SK-N-SH (cell line): ENCODE measurements around the gene MPP3. TPM values are rescaled to one million over a fixed set of nuclear protein-coding genes. Genes with fewer than 3 reads are reported as not detected.

Experiments
- CTCF ChIA-PET: fragments of 300-600, 350-600 bp; formaldehyde crosslinking; extraction: SDS; loops from one replicate; lab custom pipeline; 2021; lab: Yijun Ruan, JAX
- POLR2A ChIA-PET: fragments of 350-600 bp; sonication (Branson Sonifier 250); formaldehyde crosslinking; extraction: SDS; loops from one replicate; lab custom pipeline; 2020; ENCODE audit warnings: antibody characterized with exemption, inconsistent platforms; lab: Yijun Ruan, JAX
- DNase-seq: peaks from one replicate; pipeline ENCODE4 v3.0.0; 2012
- H2AFZ ChIP-seq: fragments of 200-600 bp; sonication (generic); 2 replicates; pipeline ENCODE4 v1.8.1; 2016; ENCODE audit warnings: antibody characterized with exemption, mild to moderate bottlenecking, low read depth
- H3F3A ChIP-seq: fragments of 200-600 bp; sonication (generic); replicated peaks from 2 replicates; pipeline ENCODE3; 2016; ENCODE audit warnings: antibody characterized with exemption, mild to moderate bottlenecking; ENCODE audit not compliant: insufficient read depth
- H3K27ac ChIP-seq, 2 experiments: fragments of 200-500 bp in 1 of 2; fragments of 200-600 bp in 1 of 2; sonication (Bioruptor generic) in 1 of 2; sonication (generic), shearing (Covaris generic) in 1 of 2; 2 replicates each; pipeline versions ENCODE4 v1.5.1 to v1.6.1; 2014 to 2016; ENCODE audit warnings: low read depth in 2 of 2, inconsistent platforms in 1 of 2, low read length in 1 of 2, mild to moderate bottlenecking in 1 of 2, mixed read lengths in 1 of 2
- H3K27me3 ChIP-seq: fragments of 200-600 bp; sonication (generic), shearing (Covaris generic); 2 replicates; pipeline ENCODE4 v1.6.1; 2016; ENCODE audit warnings: mixed run types; ENCODE audit not compliant: insufficient read depth
- H3K36me3 ChIP-seq, 2 experiments: fragments of 200-500 bp in 1 of 2; fragments of 200-600 bp in 1 of 2; sonication (Bioruptor generic) in 1 of 2; sonication (generic) in 1 of 2; replicated peaks in 1 of 2; 2 replicates each; pipeline versions ENCODE3 to v1.5.1; 2014 to 2016; ENCODE audit warnings: low read length in 1 of 2, mild to moderate bottlenecking in 1 of 2; ENCODE audit not compliant: insufficient read depth in 2 of 2, control insufficient read depth in 1 of 2
- H3K4me1 ChIP-seq, 2 experiments: fragments of 200-500 bp in 1 of 2; fragments of 200-600 bp in 1 of 2; sonication (Bioruptor generic) in 1 of 2; sonication (generic), shearing (Covaris generic) in 1 of 2; 2 replicates each; pipeline versions ENCODE4 v1.5.1 to v1.6.1; 2014 to 2016; ENCODE audit warnings: low read depth in 1 of 2, low read length in 1 of 2, mixed run types in 1 of 2; ENCODE audit not compliant: insufficient read depth in 2 of 2, control insufficient read depth in 1 of 2
- H3K4me2 ChIP-seq: fragments of 200-600 bp; sonication (generic), shearing (Covaris generic); 2 replicates; pipeline ENCODE4 v1.6.1; 2017; ENCODE audit warnings: mixed run types
- H3K4me3 ChIP-seq, 2 experiments: fragments of 200-500 bp in 1 of 2; fragments of 200-600 bp in 1 of 2; sonication (Bioruptor generic) in 1 of 2; sonication (generic), shearing (Covaris generic) in 1 of 2; 2 replicates each; pipeline versions ENCODE4 v1.5.1 to v1.8.1; 2014 to 2016; ENCODE audit warnings: low read depth in 2 of 2, inconsistent platforms in 1 of 2, low read length in 1 of 2, mild to moderate bottlenecking in 1 of 2, mixed read lengths in 1 of 2, moderate library complexity in 1 of 2
- H3K79me2 ChIP-seq: fragments of 200-600 bp; sonication (generic); 2 replicates; pipeline ENCODE4 v1.8.1; 2017; ENCODE audit warnings: mild to moderate bottlenecking; ENCODE audit not compliant: insufficient read depth
- H3K9ac ChIP-seq: fragments of 200-600 bp; sonication (generic); 2 replicates; pipeline ENCODE4 v1.6.1; 2017; ENCODE audit warnings: mixed run types
- H3K9me2 ChIP-seq: fragments of 200-600 bp; sonication (generic); 2 replicates; pipeline ENCODE4 v1.6.1; 2017; ENCODE audit warnings: mixed run types
- H3K9me3 ChIP-seq: fragments of 200-600 bp; sonication (generic); 2 replicates; pipeline ENCODE4 v1.6.1; 2017; ENCODE audit warnings: mixed run types, mild to moderate bottlenecking, moderate library complexity
- H4K20me1 ChIP-seq: fragments of 200-600 bp; sonication (generic); 2 replicates; pipeline ENCODE4 v1.6.1; 2017; ENCODE audit warnings: mild to moderate bottlenecking, mixed run types; ENCODE audit not compliant: insufficient read depth
- RAD21 ChIP-seq: IDR thresholded peaks from 2 replicates; pipeline ENCODE4 v1.6.1; 2012; ENCODE audit warnings: mild to moderate bottlenecking, low read length
- SMC3 ChIP-seq: IDR thresholded peaks from 2 replicates; pipeline ENCODE4 v1.6.1; 2012; ENCODE audit warnings: low read depth, low read length, improper control_type of control experiment
- WGBS: methylation state at CpG from one replicate; pipeline ENCODE4 v1.1.6; 2017; ENCODE audit warnings: low lambda C conversion rate; 5-methylcytosine and 5-hydroxymethylcytosine counted together
- polyA plus RNA-seq, 3 experiments: library from polyadenylated mRNA; depleted of rRNA; stranded (reverse); fragments of >200 nt; gene quantifications; 2 replicates each; pipeline ENCODE4 v1.2.3, GENCODE V29; 2012
- TF ChIP-seq, protein P1 (sequence below): fragments of 200-600 bp; sonication (generic); IDR thresholded peaks from 2 replicates; pipeline ENCODE4 v1.6.1; 2017; ENCODE audit warnings: antibody characterized with exemption, mild to moderate bottlenecking, moderate library complexity
- TF ChIP-seq, protein P2 (sequence below): IDR thresholded peaks from 2 replicates; pipeline ENCODE4; 2012
- TF ChIP-seq, protein P3 (sequence below): fragments of 150-350 bp; IDR thresholded peaks from 2 replicates; pipeline ENCODE4 v1.6.1; 2016; ENCODE audit warnings: mild to moderate bottlenecking, low read depth, low read length
- TF ChIP-seq, protein P4 (sequence below): IDR thresholded peaks from 2 replicates; pipeline ENCODE4 v1.6.1; 2012; ENCODE audit warnings: mild to moderate bottlenecking, low read depth, low read length, moderate library complexity

The MPP3 gene
- polyA plus RNA-seq, 1 of the 3 experiments (the other 2 are of a cell fraction): 14.1 TPM

DNA sequence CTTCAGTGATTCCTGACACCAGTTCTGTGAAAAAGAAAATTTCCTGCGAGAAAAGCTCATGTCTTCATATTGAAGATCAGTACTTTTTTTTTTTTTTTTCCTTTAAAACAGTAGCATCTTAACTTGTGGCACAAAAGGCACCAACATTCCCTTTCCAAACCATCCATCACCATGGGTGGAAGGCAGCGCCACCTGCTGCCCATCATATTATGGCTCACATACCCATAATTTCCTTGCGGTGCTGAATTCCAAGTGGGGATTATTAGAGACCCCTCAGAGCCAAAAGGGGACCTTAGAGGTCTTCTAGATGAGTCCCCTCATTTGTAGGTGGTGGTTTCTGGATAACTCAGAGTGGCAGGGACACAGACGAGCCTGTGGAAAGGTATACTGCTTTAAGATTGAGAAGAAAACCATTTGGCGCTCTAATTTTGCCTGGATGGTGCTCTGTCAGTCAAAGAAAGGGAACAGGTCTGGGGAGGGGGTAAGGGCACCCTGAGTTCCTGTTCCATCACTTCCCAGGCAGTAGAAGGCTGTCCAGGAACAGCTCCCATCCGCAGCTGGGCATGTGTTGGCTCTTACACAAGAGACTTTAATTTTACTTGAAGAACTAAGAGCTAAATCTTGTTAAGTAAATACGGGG is 66.4 kb downstream of the MPP3 start:
- Histone ChIP-seq H3K27ac (no peak overlapping the region), H3K4me1 (no peaks in the 10 kb centered on the region), H3K4me3 (no peak overlapping the region; a peak in 1 of 4 replicates), H3K27me3 (no peaks in the 10 kb centered on the region), H3K9me3 (no peaks in the 10 kb centered on the region), H4K20me1 (no peaks in the 10 kb centered on the region), H3F3A (peaks cover 26% of the 10 kb centered on the region), H3K79me2 (no peaks in the 10 kb centered on the region), H3K36me3 (peaks cover 12 to 34% of the 10 kb centered on the region in 2 experiments), H3K9me2 (no peaks in the 10 kb centered on the region), H3K9ac (no peak overlapping the region), H3K4me2 (no peak overlapping the region), H2AFZ (no peak overlapping the region)
- TF ChIP-seq, protein P1, sequence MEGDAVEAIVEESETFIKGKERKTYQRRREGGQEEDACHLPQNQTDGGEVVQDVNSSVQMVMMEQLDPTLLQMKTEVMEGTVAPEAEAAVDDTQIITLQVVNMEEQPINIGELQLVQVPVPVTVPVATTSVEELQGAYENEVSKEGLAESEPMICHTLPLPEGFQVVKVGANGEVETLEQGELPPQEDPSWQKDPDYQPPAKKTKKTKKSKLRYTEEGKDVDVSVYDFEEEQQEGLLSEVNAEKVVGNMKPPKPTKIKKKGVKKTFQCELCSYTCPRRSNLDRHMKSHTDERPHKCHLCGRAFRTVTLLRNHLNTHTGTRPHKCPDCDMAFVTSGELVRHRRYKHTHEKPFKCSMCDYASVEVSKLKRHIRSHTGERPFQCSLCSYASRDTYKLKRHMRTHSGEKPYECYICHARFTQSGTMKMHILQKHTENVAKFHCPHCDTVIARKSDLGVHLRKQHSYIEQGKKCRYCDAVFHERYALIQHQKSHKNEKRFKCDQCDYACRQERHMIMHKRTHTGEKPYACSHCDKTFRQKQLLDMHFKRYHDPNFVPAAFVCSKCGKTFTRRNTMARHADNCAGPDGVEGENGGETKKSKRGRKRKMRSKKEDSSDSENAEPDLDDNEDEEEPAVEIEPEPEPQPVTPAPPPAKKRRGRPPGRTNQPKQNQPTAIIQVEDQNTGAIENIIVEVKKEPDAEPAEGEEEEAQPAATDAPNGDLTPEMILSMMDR: peak; percentile 97
- TF ChIP-seq, protein P2, sequence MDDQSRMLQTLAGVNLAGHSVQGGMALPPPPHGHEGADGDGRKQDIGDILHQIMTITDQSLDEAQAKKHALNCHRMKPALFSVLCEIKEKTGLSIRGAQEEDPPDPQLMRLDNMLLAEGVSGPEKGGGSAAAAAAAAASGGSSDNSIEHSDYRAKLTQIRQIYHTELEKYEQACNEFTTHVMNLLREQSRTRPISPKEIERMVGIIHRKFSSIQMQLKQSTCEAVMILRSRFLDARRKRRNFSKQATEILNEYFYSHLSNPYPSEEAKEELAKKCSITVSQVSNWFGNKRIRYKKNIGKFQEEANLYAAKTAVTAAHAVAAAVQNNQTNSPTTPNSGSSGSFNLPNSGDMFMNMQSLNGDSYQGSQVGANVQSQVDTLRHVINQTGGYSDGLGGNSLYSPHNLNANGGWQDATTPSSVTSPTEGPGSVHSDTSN: no peak
- TF ChIP-seq SMC3: peak; percentile 32; the same call in 1 of the 2 replicates
- TF ChIP-seq, protein P3, sequence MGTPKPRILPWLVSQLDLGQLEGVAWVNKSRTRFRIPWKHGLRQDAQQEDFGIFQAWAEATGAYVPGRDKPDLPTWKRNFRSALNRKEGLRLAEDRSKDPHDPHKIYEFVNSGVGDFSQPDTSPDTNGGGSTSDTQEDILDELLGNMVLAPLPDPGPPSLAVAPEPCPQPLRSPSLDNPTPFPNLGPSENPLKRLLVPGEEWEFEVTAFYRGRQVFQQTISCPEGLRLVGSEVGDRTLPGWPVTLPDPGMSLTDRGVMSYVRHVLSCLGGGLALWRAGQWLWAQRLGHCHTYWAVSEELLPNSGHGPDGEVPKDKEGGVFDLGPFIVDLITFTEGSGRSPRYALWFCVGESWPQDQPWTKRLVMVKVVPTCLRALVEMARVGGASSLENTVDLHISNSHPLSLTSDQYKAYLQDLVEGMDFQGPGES: no peak
- TF ChIP-seq, protein P4, sequence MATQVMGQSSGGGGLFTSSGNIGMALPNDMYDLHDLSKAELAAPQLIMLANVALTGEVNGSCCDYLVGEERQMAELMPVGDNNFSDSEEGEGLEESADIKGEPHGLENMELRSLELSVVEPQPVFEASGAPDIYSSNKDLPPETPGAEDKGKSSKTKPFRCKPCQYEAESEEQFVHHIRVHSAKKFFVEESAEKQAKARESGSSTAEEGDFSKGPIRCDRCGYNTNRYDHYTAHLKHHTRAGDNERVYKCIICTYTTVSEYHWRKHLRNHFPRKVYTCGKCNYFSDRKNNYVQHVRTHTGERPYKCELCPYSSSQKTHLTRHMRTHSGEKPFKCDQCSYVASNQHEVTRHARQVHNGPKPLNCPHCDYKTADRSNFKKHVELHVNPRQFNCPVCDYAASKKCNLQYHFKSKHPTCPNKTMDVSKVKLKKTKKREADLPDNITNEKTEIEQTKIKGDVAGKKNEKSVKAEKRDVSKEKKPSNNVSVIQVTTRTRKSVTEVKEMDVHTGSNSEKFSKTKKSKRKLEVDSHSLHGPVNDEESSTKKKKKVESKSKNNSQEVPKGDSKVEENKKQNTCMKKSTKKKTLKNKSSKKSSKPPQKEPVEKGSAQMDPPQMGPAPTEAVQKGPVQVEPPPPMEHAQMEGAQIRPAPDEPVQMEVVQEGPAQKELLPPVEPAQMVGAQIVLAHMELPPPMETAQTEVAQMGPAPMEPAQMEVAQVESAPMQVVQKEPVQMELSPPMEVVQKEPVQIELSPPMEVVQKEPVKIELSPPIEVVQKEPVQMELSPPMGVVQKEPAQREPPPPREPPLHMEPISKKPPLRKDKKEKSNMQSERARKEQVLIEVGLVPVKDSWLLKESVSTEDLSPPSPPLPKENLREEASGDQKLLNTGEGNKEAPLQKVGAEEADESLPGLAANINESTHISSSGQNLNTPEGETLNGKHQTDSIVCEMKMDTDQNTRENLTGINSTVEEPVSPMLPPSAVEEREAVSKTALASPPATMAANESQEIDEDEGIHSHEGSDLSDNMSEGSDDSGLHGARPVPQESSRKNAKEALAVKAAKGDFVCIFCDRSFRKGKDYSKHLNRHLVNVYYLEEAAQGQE: no peak
- TF ChIP-seq RAD21: peak; percentile 53
- peak; percentile 74 for DNase-seq
- ChIA-PET CTCF (interaction anchor here (0.6 to 3.3 kb wide), 50 partner anchors 10 to 369 kb away, joined by 3 to 59 read pairs (median 3); partner anchors contain the start of genes CD300LG, CFAP97D1 and DUSP3), POLR2A (no interaction called here)
- 57% methylated on average over 7 of the region's 7 CpGs for WGBS
